Stomach (tissue), 4 donors: ENCODE measurements around the gene ARMC10.
"Not testable (repeated sequence)": the region's sequence is repeated elsewhere in the genome, so short reads cannot be mapped to it uniquely, and the experiment has no call there.

Experiments used
- EP300 ChIP-seq: sonication (generic); formaldehyde crosslinking; IDR thresholded peaks from one replicate; pipeline ENCODE4 v1.6.1; 2017; ENCODE audit warnings: antibody characterized with exemption
- POLR2A ChIP-seq, 4 donors: fragments of 450-650 bp; IDR thresholded peaks; one replicate each; pipeline ENCODE4 v1.6.1; 2016; ENCODE audit warnings: antibody characterized with exemption in 4 of 4, control low read depth in 2 of 4, mild to moderate bottlenecking in 1 of 4, moderate library complexity in 1 of 4
- POLR2AphosphoS5 ChIP-seq, 3 donors: sonication (generic); formaldehyde crosslinking; IDR thresholded peaks; one replicate each; pipeline ENCODE4 v1.6.1; 2016; ENCODE audit warnings: antibody characterized with exemption in 3 of 3
- TF ChIP-seq, protein P1 (sequence below), 7 experiments: fragments of 450-650 bp in 4 of 7; fragments of 200-600 bp in 3 of 7; sonication (generic) in 3 of 7; IDR thresholded peaks; one replicate each; pipeline ENCODE4 v1.5.1; 2016 to 2019; ENCODE audit warnings: antibody characterized with exemption in 7 of 7, control low read depth in 2 of 7, mild to moderate bottlenecking in 1 of 7

DNA sequence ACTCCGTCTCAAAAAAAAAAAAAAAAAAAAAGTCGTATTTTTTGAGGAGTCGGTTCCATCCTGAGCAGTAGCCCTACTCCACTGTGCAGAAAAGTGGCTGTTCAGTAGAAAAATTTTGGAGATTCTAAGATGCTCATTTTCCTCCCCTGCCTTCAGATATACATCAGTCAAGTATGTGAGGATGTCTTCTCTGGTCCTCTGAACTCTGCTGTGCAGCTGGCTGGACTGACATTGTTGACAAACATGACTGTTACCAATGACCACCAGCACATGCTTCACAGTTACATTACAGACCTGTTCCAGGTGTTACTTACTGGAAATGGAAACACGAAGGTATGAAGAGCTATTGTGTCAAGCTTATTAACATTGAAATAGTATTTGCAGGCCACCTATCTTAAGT lies 17.4 kb downstream of the ARMC10 start:
- TF ChIP-seq, protein P1, sequence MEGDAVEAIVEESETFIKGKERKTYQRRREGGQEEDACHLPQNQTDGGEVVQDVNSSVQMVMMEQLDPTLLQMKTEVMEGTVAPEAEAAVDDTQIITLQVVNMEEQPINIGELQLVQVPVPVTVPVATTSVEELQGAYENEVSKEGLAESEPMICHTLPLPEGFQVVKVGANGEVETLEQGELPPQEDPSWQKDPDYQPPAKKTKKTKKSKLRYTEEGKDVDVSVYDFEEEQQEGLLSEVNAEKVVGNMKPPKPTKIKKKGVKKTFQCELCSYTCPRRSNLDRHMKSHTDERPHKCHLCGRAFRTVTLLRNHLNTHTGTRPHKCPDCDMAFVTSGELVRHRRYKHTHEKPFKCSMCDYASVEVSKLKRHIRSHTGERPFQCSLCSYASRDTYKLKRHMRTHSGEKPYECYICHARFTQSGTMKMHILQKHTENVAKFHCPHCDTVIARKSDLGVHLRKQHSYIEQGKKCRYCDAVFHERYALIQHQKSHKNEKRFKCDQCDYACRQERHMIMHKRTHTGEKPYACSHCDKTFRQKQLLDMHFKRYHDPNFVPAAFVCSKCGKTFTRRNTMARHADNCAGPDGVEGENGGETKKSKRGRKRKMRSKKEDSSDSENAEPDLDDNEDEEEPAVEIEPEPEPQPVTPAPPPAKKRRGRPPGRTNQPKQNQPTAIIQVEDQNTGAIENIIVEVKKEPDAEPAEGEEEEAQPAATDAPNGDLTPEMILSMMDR (IDR thresholded peaks at IDR 0.05), result not testable (repeated sequence)
- TF ChIP-seq POLR2A (IDR thresholded peaks at IDR 0.05); POLR2AphosphoS5 (IDR thresholded peaks at IDR 0.05); EP300: not testable (repeated sequence)
